ENCODE results near the gene WDR77.

Gene WDR77

GRCh38 chr1:111420377-111420776 lies 28.7 kb downstream of the WDR77 start:
- TF ChIP-seq CTCF (IDR thresholded peaks at IDR 0.05; ENCODE audit: low read depth, low read length, missing control alignments), result no peak
- DNase-seq (ENCODE audit: low read depth), result no peak
- H3K4me3 ChIP-seq (ENCODE audit: low read depth, low read length), result no peak overlapping the region

DNA sequence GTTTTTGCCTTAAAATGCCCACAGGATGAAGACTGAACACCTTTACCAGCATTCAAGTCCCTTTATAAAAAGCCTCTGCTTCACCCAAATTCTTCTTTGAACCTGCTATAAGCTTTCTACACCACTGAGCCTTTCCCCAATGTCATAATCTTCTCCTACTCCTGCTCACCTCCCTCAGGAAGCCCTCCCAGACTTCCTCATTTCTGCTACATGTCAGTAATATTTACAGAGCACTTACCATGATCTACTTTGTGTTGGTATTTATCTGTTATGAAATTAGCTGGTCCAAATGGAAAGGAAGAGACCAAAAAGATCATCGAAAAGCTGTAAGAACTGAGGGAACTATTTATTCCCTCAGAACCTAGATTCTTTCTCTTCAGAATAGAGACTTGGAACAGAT lies 30.0 kb downstream of the WDR77 start:
- DNase-seq (ENCODE audit: low read depth), result no peak
- no peak overlapping the region for H3K4me3 ChIP-seq (ENCODE audit: low read depth, low read length)
- TF ChIP-seq CTCF (IDR thresholded peaks at IDR 0.05; ENCODE audit: low read depth, low read length, missing control alignments), result no peak

DNA sequence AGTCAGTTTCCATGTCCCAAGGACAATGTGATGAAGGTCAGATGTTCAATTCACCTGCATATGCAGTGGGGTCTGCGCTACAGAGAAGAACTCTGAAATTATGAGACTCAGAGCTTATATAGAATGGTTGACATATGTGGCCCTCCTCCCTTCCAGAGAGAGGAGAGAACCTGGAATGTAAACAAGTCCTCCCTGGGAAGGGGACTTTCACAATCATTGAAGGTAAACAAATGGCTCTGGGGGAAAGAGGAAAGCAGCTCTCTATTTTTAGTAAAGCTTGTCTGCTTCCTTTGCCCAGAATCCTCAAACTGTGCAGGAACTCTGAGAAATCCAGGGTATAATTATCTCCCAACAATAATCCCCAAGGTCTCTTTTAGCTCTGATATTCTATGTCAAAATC lies 31.3 kb downstream of the WDR77 start:
- no peak overlapping the region for H3K4me3 ChIP-seq (ENCODE audit: low read depth, low read length)
- TF ChIP-seq CTCF (IDR thresholded peaks at IDR 0.05; ENCODE audit: low read depth, low read length, missing control alignments), result no peak
- DNase-seq (ENCODE audit: low read depth), result no peak

GRCh38 chr1:111415461-111415860 lies 33.6 kb downstream of the WDR77 start:
- no peak for DNase-seq (ENCODE audit: low read depth)
- TF ChIP-seq CTCF (IDR thresholded peaks at IDR 0.05; ENCODE audit: low read depth, low read length, missing control alignments), result no peak
- no peak overlapping the region for H3K4me3 ChIP-seq (ENCODE audit: low read depth, low read length)

DNA sequence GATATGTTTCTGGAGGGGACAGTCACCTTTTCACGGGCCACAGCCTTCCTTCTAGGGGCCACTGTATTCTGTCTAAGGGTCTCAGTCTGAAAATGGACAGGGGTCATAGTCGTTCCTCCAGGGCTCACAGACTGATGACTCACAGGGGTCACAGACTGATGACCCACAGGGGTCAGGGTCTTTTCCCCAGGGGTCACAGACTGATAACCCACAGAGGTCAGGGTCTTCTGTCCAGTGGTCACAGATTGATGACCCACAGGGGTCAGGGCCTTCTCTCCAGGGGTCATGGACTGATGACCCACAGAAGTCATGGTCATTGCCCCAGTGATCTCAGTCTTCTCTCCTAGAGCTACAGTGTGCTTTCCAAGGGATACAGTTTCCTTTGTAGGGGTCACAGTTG lies 34.3 kb downstream of the WDR77 start:
- no peak for TF ChIP-seq CTCF (IDR thresholded peaks at IDR 0.05; ENCODE audit: low read depth, low read length, missing control alignments)
- DNase-seq (ENCODE audit: low read depth), result no peak
- H3K4me3 ChIP-seq (ENCODE audit: low read depth, low read length), result no peak overlapping the region

- H3K4me3 ChIP-seq (ENCODE audit: low read depth, low read length), result no peak overlapping the region
- no peak for TF ChIP-seq CTCF (IDR thresholded peaks at IDR 0.05; ENCODE audit: low read depth, low read length, missing control alignments)
- no peak for DNase-seq (ENCODE audit: low read depth)
Measured at GRCh38 chr1:111412839-111413238, 36.2 kb downstream of the WDR77 start.

GRCh38 chr1:111407301-111407700 lies 41.8 kb downstream of the WDR77 start:
- no peak overlapping the region for H3K4me3 ChIP-seq (ENCODE audit: low read depth, low read length)
- TF ChIP-seq CTCF (IDR thresholded peaks at IDR 0.05; ENCODE audit: low read depth, low read length, missing control alignments), result no peak
- DNase-seq (ENCODE audit: low read depth), result no peak

Measured in GM12864 (cell line).